OCI-LY1 (cell line): Measurements from ENCODE around the gene DLX1.

Experiments
- H2AFZ ChIP-seq: fragments of 200-600 bp; sonication (generic), shearing (Covaris generic); 2 replicates; pipeline ENCODE4 v1.6.0; 2014; ENCODE audit warnings: antibody characterized with exemption, mild to moderate bottlenecking, low read length
- H3F3A ChIP-seq: fragments of 200-600 bp; sonication (generic), shearing (Covaris generic); 2 replicates; pipeline ENCODE4 v1.6.0; 2014; ENCODE audit warnings: mild to moderate bottlenecking, antibody characterized with exemption, low read length, moderate library complexity; ENCODE audit not compliant: insufficient read depth
- H3K27ac ChIP-seq: fragments of 200-600 bp; sonication (generic); 2 replicates; pipeline ENCODE4 v1.5.1; 2014; ENCODE audit warnings: low read length, mixed run types, mild to moderate bottlenecking, low read depth; ENCODE audit not compliant: poor library complexity, severe bottlenecking
- H3K27me3 ChIP-seq: fragments of 200-600 bp; sonication (generic); 2 replicates; pipeline ENCODE4 v1.6.0; 2014; ENCODE audit warnings: antibody characterized with exemption, mild to moderate bottlenecking, low read length, moderate library complexity; ENCODE audit not compliant: insufficient read depth
- H3K36me3 ChIP-seq: fragments of 200-600 bp; sonication (generic); 2 replicates; pipeline ENCODE4 v1.6.1; 2014; ENCODE audit warnings: mild to moderate bottlenecking, antibody characterized with exemption, low read length, moderate library complexity, mixed read lengths; ENCODE audit not compliant: insufficient read depth
- H3K4me1 ChIP-seq: fragments of 200-600 bp; sonication (generic); 2 replicates; pipeline ENCODE4 v1.5.1; 2014; ENCODE audit warnings: mild to moderate bottlenecking, low read length, moderate library complexity; ENCODE audit not compliant: insufficient read depth, severe bottlenecking
- H3K4me2 ChIP-seq: fragments of 200-600 bp; sonication (generic), shearing (Covaris generic); 2 replicates; pipeline ENCODE4 v1.6.1; 2014; ENCODE audit warnings: low read length
- H3K4me3 ChIP-seq: fragments of 200-600 bp; sonication (generic); 2 replicates; pipeline ENCODE4 v1.5.1; 2014; ENCODE audit warnings: low read length, low read depth, mild to moderate bottlenecking, mixed read lengths; ENCODE audit not compliant: poor library complexity, severe bottlenecking
- H3K79me2 ChIP-seq: fragments of 200-600 bp; shearing (Covaris generic); 2 replicates; pipeline ENCODE4 v1.6.1; 2016; ENCODE audit warnings: mixed run types, low read length, mixed read lengths; ENCODE audit not compliant: insufficient read depth
- H3K9ac ChIP-seq: fragments of 200-600 bp; sonication (generic), shearing (Covaris generic); 2 replicates; pipeline ENCODE4 v1.6.1; 2014; ENCODE audit warnings: mild to moderate bottlenecking, low read length, mixed read lengths
- H3K9me2 ChIP-seq: fragments of 200-600 bp; sonication (generic), shearing (Covaris generic); 2 replicates; pipeline ENCODE4 v1.6.1; 2014; ENCODE audit warnings: low read depth, mild to moderate bottlenecking, low read length, mixed read lengths
- H3K9me3 ChIP-seq: fragments of 200-600 bp; shearing (Covaris generic); 2 replicates; pipeline ENCODE4 v1.6.1; 2014; ENCODE audit warnings: low read length, mixed read lengths
- H4K20me1 ChIP-seq: fragments of 200-600 bp; sonication (generic), shearing (Covaris generic); 2 replicates; pipeline ENCODE4 v1.6.0; 2016; ENCODE audit warnings: mild to moderate bottlenecking, low read length; ENCODE audit not compliant: insufficient read depth
- CTCF ChIP-seq: fragments of 200-600 bp; sonication (generic), shearing (Covaris generic); IDR thresholded peaks from 2 replicates; pipeline ENCODE4 v1.5.1; 2017; ENCODE audit warnings: mild to moderate bottlenecking, antibody characterized with exemption, low read length, moderate library complexity, mixed read lengths
- EZH2 ChIP-seq: fragments of 200-600 bp; sonication (generic), shearing (Covaris generic); IDR thresholded peaks from 2 replicates; pipeline ENCODE4 v1.8.0; 2017; ENCODE audit warnings: borderline replicate concordance, mixed run types, mild to moderate bottlenecking, antibody characterized with exemption, low read length, moderate library complexity, mixed read lengths

The DLX1 gene

GRCh38 chr2:172081221-172082022, 3.9 kb upstream of the DLX1 start:
- H3F3A ChIP-seq: no peaks in the 10 kb centered on the region
- H3K9ac ChIP-seq: no peak overlapping the region
- no peak overlapping the region for H3K4me3 ChIP-seq
- H3K9me2 ChIP-seq: no peaks in the 10 kb centered on the region
- TF ChIP-seq EZH2: no peak
- TF ChIP-seq CTCF: no peak
- no peaks in the 10 kb centered on the region for H3K27me3 ChIP-seq
- H4K20me1 ChIP-seq: no peaks in the 10 kb centered on the region
- H3K9me3 ChIP-seq: no peaks in the 10 kb centered on the region
- no peak overlapping the region for H3K4me2 ChIP-seq
- H3K79me2 ChIP-seq: no peaks in the 10 kb centered on the region
- H2AFZ ChIP-seq: no peak overlapping the region
- H3K36me3 ChIP-seq: no peaks in the 10 kb centered on the region
- no peak overlapping the region for H3K27ac ChIP-seq
- H3K4me1 ChIP-seq: peaks cover 8% of the 10 kb centered on the region

DNA sequence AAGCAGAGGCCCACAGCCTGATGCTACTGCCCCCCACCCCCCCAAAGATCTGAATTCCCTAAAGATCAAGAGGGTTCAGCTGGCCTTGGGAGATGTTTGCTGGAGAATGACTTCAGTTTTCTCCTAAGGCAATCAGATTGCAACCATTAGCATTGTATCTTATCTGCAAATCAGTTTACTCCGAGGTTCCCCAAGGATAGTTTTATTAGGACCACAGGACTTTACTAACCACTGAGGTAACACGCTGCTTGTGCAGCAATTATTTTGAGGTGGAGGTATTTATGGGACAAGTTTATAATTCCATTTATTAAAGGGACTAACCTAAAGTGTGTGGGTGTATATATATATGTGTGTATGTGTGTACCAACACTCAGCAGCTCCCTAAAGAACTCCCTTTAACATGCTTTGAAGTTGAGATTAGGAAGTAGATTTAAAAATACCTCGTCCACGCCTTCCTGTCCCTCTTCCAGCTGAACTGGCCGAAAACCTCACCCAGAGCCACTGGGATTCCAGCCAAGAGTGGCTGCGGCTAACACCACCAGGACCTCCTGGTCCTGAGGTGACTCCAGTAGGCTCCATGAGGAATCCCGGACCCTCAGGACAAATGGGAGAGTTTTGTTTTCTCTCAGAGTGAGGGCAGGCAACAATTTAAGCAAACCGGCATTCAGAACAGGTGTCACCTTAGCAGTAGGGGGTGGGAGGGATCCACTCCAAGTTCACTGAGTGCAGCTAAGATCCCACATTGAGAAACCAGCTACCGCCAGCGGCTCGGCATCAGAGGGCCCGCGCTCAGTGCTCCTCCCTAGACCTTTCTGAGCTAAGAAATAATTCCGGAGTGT, 3.0 kb upstream of the DLX1 start:
- Histone ChIP-seq H3K4me3 (no peak overlapping the region), H3K36me3 (no peaks in the 10 kb centered on the region), H2AFZ (no peak overlapping the region), H4K20me1 (no peaks in the 10 kb centered on the region), H3K27ac (no peak overlapping the region), H3K79me2 (no peaks in the 10 kb centered on the region), H3F3A (no peaks in the 10 kb centered on the region), H3K9me2 (no peaks in the 10 kb centered on the region), H3K4me2 (no peak overlapping the region), H3K9me3 (no peaks in the 10 kb centered on the region), H3K4me1 (peaks cover 9% of the 10 kb centered on the region), H3K27me3 (no peaks in the 10 kb centered on the region), H3K9ac (no peak overlapping the region)
- no peak for TF ChIP-seq EZH2
- TF ChIP-seq CTCF: no peak

GRCh38 chr2:172082944-172083627, 2.2 kb upstream of the DLX1 start:
- Histone ChIP-seq H3K4me3 (no peak overlapping the region), H3K4me1 (peaks cover 9% of the 10 kb centered on the region), H3K9ac (no peak overlapping the region), H3F3A (no peaks in the 10 kb centered on the region), H3K79me2 (no peaks in the 10 kb centered on the region), H3K9me2 (no peaks in the 10 kb centered on the region), H3K36me3 (no peaks in the 10 kb centered on the region), H3K27ac (no peak overlapping the region), H2AFZ (no peak overlapping the region), H3K4me2 (no peak overlapping the region), H3K9me3 (no peaks in the 10 kb centered on the region), H3K27me3 (no peaks in the 10 kb centered on the region), H4K20me1 (no peaks in the 10 kb centered on the region)
- TF ChIP-seq EZH2 (no peak), CTCF (no peak)
